ENCODE results near the gene LAMA3.

The LAMA3 gene

GRCh38 chr18:23776306-23776705, 87.1 kb downstream of the LAMA3 start:
- in situ Hi-C loops (cut with MboI; ENCODE audit: low sequenced_read_pairs, unreplicated experiment), result no loop called here
- DNase-seq (ENCODE audit: low spot score), result no peak

GRCh38 chr18:23778828-23779227, 89.6 kb downstream of the LAMA3 start:
- no peak for DNase-seq (ENCODE audit: low spot score)
- no peak for TF ChIP-seq CTCF (IDR thresholded peaks at IDR 0.05; ENCODE audit: borderline replicate concordance, control extremely low read depth, extremely low read depth, insufficient read depth, missing control alignments)
- in situ Hi-C loops (cut with MboI; ENCODE audit: low sequenced_read_pairs, unreplicated experiment), result no loop called here

More at GRCh38 chr18:23776306-23776705, 87.1 kb downstream of the LAMA3 start:
- TF ChIP-seq CTCF (IDR thresholded peaks at IDR 0.05; ENCODE audit: borderline replicate concordance, control extremely low read depth, extremely low read depth, insufficient read depth, missing control alignments), result no peak

- in situ Hi-C loops (cut with MboI; ENCODE audit: low sequenced_read_pairs, unreplicated experiment), result no loop called here
- DNase-seq (ENCODE audit: low spot score), result no peak
- no peak for TF ChIP-seq CTCF (IDR thresholded peaks at IDR 0.05; ENCODE audit: borderline replicate concordance, control extremely low read depth, extremely low read depth, insufficient read depth, missing control alignments)
Observed at GRCh38 chr18:23779696-23780303, 90.5 kb downstream of the LAMA3 start.

GRCh38 chr18:23784832-23785245, 95.6 kb downstream of the LAMA3 start:
- no peak for DNase-seq (ENCODE audit: low spot score)
- in situ Hi-C loops (cut with MboI; ENCODE audit: low sequenced_read_pairs, unreplicated experiment), result no loop called here
- no peak for TF ChIP-seq CTCF (IDR thresholded peaks at IDR 0.05; ENCODE audit: borderline replicate concordance, control extremely low read depth, extremely low read depth, insufficient read depth, missing control alignments)

GRCh38 chr18:23793051-23793450, 103.8 kb downstream of the LAMA3 start:
- no peak for TF ChIP-seq CTCF (IDR thresholded peaks at IDR 0.05; ENCODE audit: borderline replicate concordance, control extremely low read depth, extremely low read depth, insufficient read depth, missing control alignments)
- in situ Hi-C loops (cut with MboI; ENCODE audit: low sequenced_read_pairs, unreplicated experiment), result no loop called here
- no peak for DNase-seq (ENCODE audit: low spot score)

- no peak for TF ChIP-seq CTCF (IDR thresholded peaks at IDR 0.05; ENCODE audit: borderline replicate concordance, control extremely low read depth, extremely low read depth, insufficient read depth, missing control alignments)
- in situ Hi-C loops (cut with MboI; ENCODE audit: low sequenced_read_pairs, unreplicated experiment), result no loop called here
- no peak for DNase-seq (ENCODE audit: low spot score)
Observed at GRCh38 chr18:23793985-23794867, 105.0 kb downstream of the LAMA3 start.
